GM12875 (cell line): Measurements from ENCODE around the gene UNC5A.

Experiments
- H3K4me3 ChIP-seq: one replicate; pipeline ENCODE4 v1.5.1; 2011; ENCODE audit warnings: low read depth, low read length, control low read depth
- TF ChIP-seq, protein P1 (sequence below): IDR thresholded peaks from 2 replicates; pipeline ENCODE4 v1.5.1; 2011; ENCODE audit warnings: low read depth, mild to moderate bottlenecking, control low read depth, inconsistent platforms, low read length, moderate library complexity, borderline replicate concordance; ENCODE audit not compliant: insufficient read depth

UNC5A gene

DNA sequence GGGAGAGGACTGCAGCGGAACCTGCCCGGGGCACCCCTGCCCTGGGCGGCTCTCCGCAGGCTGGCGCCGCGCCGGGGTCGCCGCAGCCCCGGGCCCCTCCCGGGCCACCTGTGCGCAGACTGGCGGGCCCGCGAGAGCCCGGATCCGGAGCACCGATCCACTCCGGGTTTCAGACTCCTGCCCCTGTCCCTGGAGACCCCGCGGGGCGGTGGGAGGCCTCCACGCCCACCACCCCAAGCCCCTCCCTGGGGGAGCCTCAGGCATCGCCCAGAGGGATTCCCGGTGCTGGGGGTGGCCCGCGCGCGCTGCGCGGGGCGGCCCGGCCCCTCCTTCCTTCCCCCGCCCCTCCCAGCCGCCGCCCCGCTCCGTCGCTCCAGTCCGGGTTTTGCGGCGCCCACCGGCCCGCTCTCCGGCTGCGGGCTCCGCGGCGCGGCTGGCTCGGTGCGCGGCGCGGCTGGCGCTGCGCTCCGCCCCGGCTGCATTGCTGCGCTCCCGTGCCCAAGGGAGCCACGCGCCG is at the start of gene UNC5A:
TSS of gene UNC5A (plus strand) at position 479 of the 517 bp plus-strand sequence. CDS start 192 bp downstream, outside the sequence.
- TF ChIP-seq, protein P1, sequence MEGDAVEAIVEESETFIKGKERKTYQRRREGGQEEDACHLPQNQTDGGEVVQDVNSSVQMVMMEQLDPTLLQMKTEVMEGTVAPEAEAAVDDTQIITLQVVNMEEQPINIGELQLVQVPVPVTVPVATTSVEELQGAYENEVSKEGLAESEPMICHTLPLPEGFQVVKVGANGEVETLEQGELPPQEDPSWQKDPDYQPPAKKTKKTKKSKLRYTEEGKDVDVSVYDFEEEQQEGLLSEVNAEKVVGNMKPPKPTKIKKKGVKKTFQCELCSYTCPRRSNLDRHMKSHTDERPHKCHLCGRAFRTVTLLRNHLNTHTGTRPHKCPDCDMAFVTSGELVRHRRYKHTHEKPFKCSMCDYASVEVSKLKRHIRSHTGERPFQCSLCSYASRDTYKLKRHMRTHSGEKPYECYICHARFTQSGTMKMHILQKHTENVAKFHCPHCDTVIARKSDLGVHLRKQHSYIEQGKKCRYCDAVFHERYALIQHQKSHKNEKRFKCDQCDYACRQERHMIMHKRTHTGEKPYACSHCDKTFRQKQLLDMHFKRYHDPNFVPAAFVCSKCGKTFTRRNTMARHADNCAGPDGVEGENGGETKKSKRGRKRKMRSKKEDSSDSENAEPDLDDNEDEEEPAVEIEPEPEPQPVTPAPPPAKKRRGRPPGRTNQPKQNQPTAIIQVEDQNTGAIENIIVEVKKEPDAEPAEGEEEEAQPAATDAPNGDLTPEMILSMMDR = no peak
- no peak within 1 kb of the TSS for H3K4me3 ChIP-seq

DNA sequence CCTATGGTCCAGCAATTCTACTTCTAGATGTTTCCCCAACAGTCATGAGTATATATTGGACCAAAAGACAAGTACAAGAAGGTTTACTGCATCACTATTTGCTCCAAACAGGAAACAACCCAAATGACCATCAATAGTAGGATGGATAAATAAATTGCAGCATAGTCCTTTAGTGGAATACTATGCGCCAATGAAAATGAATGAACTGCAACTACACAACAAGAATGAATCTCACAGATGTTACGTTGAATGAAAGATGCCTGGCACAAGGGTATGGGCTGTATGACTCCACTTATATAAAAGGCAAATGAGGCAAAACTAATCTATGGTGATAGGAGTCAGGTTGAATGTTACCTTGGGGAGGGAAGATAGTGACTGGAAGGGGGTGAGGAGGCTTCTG is 48.6 kb upstream of the UNC5A start:
- no peak overlapping the region for H3K4me3 ChIP-seq
- TF ChIP-seq, protein P1 = no peak

DNA sequence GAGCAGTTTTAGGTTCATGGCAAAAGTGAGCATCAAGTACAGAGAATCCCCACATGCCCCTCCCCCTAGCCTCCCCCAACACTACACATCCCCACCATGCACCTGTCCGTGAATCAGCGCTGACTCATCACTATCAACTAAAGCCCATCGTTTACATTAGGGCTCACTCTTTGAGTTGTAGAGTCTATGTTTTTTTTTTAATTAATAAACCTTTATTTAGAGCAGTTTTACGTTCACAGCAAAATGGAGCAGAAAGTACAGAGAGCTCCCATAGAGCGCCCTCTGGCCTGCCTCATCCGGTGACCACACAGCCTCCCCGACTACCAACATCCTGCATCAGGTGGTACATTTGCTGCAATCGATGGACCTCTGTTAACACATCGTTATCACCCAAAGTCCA is 47.9 kb upstream of the UNC5A start:
- H3K4me3 ChIP-seq = no peak overlapping the region
- TF ChIP-seq, protein P1 = no peak

DNA sequence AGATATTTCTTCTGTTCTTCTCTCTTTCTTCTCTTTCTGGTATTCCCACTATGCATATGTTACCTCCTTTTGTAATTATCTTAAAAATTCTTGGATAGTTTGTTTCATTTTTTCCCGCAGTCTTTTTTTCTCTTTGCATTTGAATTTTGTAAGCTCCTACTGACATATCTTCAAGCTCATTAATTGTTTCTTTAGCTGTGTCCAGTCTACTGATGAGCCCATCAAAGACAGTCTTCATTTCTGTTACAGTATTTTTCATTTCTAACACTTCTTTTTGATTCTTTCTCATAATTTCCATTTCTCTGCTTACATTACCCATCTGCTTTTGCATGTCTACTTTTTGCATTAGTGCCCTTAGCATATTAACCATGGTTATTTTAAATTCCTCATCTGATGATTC is 44.7 kb upstream of the UNC5A start:
- TF ChIP-seq, protein P1 = no peak
- H3K4me3 ChIP-seq = no peak overlapping the region

DNA sequence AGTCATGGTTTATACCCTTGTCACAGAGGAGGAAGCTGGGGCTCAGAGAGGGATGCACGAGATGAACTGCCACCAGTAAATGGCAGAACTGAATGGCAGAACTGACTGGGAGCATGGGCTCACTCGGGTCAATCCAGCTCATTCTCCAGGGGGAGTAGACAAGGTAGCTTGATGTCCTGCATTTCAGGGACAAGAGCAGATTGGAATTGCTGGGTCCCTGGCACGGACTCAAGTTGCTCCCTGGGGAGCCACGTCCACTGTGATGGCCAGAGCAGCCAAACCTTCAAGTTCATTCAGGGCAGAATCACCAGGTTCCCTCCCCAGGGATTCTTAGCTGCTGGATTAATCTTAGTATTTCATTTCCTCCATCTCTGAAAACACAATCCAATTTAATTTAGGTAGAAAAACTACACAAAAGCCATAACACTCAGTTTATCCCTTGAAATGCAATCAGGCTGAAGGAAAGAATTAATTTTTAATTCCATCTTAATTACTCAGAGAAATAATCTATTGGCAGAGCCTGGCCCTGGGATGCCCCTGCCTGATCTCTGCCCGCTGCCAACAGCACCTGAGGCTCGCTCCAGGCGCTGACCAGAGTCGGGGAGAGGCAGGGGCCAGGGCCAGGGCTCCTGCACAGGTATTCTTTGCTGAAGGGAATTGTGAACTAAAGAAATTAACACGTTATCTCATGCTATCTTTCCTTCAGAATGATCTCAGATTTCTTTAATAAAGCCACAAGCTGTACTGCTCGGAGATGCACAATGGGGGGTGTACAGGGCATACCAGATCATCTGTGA is 42.0 kb upstream of the UNC5A start:
- TF ChIP-seq, protein P1 = no peak
- no peak overlapping the region for H3K4me3 ChIP-seq

DNA sequence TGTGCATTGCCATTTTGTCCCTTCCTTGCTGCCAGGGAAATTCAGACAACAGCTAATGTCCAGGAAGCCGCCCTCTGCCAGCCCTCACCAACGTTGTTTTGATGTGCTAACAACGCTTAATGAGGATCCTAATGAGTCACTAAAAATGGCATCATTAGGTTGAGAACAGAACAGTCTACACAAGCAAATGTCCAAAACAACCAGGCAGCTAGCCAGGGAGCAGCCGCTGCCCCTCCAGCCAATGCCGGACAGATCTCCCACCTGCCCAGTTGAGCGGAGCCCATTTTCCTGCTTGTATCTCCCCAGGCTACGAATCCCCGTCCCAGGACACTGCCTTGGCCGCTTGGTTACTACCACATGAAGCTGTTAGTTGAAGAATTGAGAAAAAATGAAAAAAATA is 40.4 kb upstream of the UNC5A start:
- H3K4me3 ChIP-seq = no peak overlapping the region
- TF ChIP-seq, protein P1 = no peak

DNA sequence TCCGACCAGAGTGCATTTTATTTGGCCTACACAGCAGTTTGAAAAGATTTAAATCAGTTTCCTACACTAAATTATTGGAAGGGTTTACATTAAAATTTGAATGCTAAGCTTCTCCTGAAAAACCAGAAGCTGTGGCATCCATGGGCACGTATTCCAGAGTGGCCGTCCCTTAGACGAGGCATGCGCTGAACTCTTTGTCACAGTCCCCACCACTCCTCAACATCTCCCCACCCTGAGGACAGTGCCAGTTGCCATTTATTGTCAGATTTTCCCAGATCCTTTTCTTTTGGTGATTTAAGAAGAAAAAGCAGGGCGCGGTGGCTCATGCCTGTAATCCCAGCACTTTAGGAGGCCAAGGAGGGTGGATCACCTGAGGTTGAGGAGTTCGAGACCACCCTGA is 39.9 kb upstream of the UNC5A start:
- TF ChIP-seq, protein P1 = no peak
- no peak overlapping the region for H3K4me3 ChIP-seq
